Tibial artery (tissue), 4 donors: ENCODE results near the gene BACH2.
"Not testable (repeated sequence)": the region's sequence is repeated elsewhere in the genome, so short reads cannot be mapped to it uniquely, and the experiment has no call there.

Source experiments
- DNase-seq, 2 donors: peaks; one replicate each; pipeline ENCODE4 v3.0.0-alpha.2; 2019
- H3K27ac ChIP-seq, 2 donors: fragments of 200-600 bp; sonication (generic) in 1 of 2; 1 replicate in 1 of 2; 2 replicates in 1 of 2; pipeline ENCODE4 v1.5.1; 2018 to 2019; ENCODE audit warnings: mild to moderate bottlenecking in 1 of 2
- H3K27me3 ChIP-seq, 2 donors: fragments of 200-600 bp; sonication (generic) in 1 of 2; one replicate each; pipeline versions ENCODE4 v1.5.1 to v1.6.0; 2016 to 2019
- H3K36me3 ChIP-seq, 3 donors: fragments of 200-600 bp; sonication (generic) in 2 of 3; one replicate each; pipeline ENCODE4 v1.5.1; 2016 to 2019; ENCODE audit warnings: mild to moderate bottlenecking in 2 of 3
- H3K4me1 ChIP-seq, 4 donors: fragments of 200-600 bp; sonication (generic) in 2 of 4; 1 replicate in 3 of 4; 2 replicates in 1 of 4; pipeline ENCODE4 v1.5.1; 2016 to 2019
- H3K4me3 ChIP-seq, 2 donors: fragments of 200-600 bp; sonication (generic) in 1 of 2; 1 replicate in 1 of 2; 2 replicates in 1 of 2; pipeline ENCODE4 v1.5.1; 2018 to 2019; ENCODE audit warnings: mild to moderate bottlenecking in 2 of 2
- H3K9me3 ChIP-seq, 3 donors: fragments of 200-600 bp; sonication (generic) in 1 of 3; one replicate each; pipeline ENCODE4 v1.5.1; 2016 to 2019
- intact Hi-C: fragments of 100-400 bp; cut with DNase I; formaldehyde crosslinking; loops from one replicate; pipeline ENCODE4 v1.15.0; 2023; ENCODE audit warnings: low total_unique reads
- TF ChIP-seq, protein P1 (sequence below), 2 experiments: fragments of 200-600 bp in 1 of 2; fragments of 450-650 bp in 1 of 2; IDR thresholded peaks; one replicate each; pipeline ENCODE4 v1.5.1; 2017 to 2019; ENCODE audit warnings: antibody characterized with exemption in 2 of 2, mild to moderate bottlenecking in 1 of 2, moderate library complexity in 1 of 2

BACH2 gene

GRCh38 chr6:90062051-90062450 is 234.6 kb downstream of the BACH2 start:
- TF ChIP-seq, protein P1, sequence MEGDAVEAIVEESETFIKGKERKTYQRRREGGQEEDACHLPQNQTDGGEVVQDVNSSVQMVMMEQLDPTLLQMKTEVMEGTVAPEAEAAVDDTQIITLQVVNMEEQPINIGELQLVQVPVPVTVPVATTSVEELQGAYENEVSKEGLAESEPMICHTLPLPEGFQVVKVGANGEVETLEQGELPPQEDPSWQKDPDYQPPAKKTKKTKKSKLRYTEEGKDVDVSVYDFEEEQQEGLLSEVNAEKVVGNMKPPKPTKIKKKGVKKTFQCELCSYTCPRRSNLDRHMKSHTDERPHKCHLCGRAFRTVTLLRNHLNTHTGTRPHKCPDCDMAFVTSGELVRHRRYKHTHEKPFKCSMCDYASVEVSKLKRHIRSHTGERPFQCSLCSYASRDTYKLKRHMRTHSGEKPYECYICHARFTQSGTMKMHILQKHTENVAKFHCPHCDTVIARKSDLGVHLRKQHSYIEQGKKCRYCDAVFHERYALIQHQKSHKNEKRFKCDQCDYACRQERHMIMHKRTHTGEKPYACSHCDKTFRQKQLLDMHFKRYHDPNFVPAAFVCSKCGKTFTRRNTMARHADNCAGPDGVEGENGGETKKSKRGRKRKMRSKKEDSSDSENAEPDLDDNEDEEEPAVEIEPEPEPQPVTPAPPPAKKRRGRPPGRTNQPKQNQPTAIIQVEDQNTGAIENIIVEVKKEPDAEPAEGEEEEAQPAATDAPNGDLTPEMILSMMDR (IDR thresholded peaks at IDR 0.05): no peak

GRCh38 chr6:90059178-90059577 is 237.5 kb downstream of the BACH2 start:
- H3K27ac ChIP-seq, H3K4me1 ChIP-seq, H3K27me3 ChIP-seq, H3K36me3 ChIP-seq, intact Hi-C loops, H3K9me3 ChIP-seq, H3K4me3 ChIP-seq, DNase-seq: not testable (repeated sequence)

More at GRCh38 chr6:90062051-90062450, 234.6 kb downstream of the BACH2 start:
- Histone ChIP-seq H3K36me3 (no peaks in the 10 kb centered on the region), H3K4me1 (no peaks in the 10 kb centered on the region), H3K4me3 (no peak overlapping the region), H3K27me3 (no peaks in the 10 kb centered on the region), H3K9me3 (no peaks in the 10 kb centered on the region), H3K27ac (no peak overlapping the region)
- no peak for DNase-seq
- intact Hi-C loops: no loop called here

- H3K27ac ChIP-seq, DNase-seq, intact Hi-C loops, H3K27me3 ChIP-seq, H3K4me1 ChIP-seq, H3K9me3 ChIP-seq, H3K4me3 ChIP-seq, H3K36me3 ChIP-seq: not testable (repeated sequence)
These were observed 240.7 kb downstream of the BACH2 start for GRCh38 chr6:90055924-90056323.

- H3K27me3 ChIP-seq, DNase-seq, H3K4me1 ChIP-seq, H3K27ac ChIP-seq, H3K36me3 ChIP-seq, intact Hi-C loops, H3K4me3 ChIP-seq, H3K9me3 ChIP-seq: not testable (repeated sequence)
These were observed 242.4 kb downstream of the BACH2 start for GRCh38 chr6:90054193-90054592.

DNA sequence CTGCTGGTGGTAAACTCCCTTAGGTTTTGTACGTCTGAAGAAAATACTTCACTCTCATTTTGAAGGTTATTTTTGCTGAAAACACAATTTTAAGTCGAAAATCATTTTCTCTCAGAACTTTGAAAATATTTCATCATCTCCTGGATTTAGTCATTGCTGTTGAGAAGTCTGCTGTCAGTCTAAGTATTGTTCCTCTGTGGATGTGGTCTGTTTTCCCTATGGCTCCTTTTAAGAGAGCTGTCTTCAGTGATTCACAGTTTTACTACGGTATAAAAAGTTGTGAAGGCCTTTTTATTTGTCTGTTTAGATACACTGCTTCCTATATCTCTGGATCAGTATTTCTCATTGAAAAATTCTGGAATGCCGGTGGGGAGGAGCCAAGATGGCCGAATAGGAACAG is 243.0 kb downstream of the BACH2 start:
- DNase-seq: no peak
- intact Hi-C loops: no loop called here
- TF ChIP-seq, protein P1 (IDR thresholded peaks at IDR 0.05): no peak
- Histone ChIP-seq H3K27ac (no peak overlapping the region), H3K36me3 (no peaks in the 10 kb centered on the region), H3K4me3 (no peak overlapping the region), H3K4me1 (no peaks in the 10 kb centered on the region), H3K27me3 (no peaks in the 10 kb centered on the region), H3K9me3 (peaks cover 0 to 6% (median 0%) of the 10 kb centered on the region in 3 donors)

DNA sequence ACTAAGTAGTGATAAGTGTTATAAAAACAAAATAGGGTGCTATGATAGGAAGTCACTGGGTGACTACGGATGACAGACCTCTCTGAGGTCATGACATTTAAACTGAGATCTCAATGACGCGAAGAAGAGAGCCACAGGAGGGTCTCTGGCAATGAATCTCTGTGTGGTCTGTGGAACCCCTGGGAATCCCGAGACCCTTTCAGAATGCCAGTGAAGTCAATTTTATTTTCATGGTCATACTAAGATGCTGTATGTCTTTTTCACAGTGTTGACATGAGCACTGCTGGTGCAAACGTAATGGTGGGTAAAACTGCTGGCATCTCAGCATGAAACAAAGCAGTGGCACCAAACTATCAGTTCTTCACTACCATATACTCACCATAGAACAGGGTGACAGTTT is 247.3 kb downstream of the BACH2 start:
- Histone ChIP-seq H3K27ac (no peak overlapping the region), H3K36me3 (no peaks in the 10 kb centered on the region), H3K9me3 (peaks cover 0 to 6% (median 0%) of the 10 kb centered on the region in 3 donors), H3K4me1 (no peaks in the 10 kb centered on the region), H3K4me3 (no peak overlapping the region), H3K27me3 (no peaks in the 10 kb centered on the region)
- intact Hi-C loops: no loop called here
- TF ChIP-seq, protein P1 (IDR thresholded peaks at IDR 0.05): no peak
- DNase-seq: no peak

- intact Hi-C loops: no loop called here
- Histone ChIP-seq H3K27ac (no peak overlapping the region), H3K27me3 (no peaks in the 10 kb centered on the region), H3K4me1 (no peaks in the 10 kb centered on the region), H3K36me3 (no peaks in the 10 kb centered on the region), H3K4me3 (no peak overlapping the region), H3K9me3 (no peaks in the 10 kb centered on the region)
- TF ChIP-seq, protein P1 (IDR thresholded peaks at IDR 0.05): no peak
- DNase-seq: no peak
These were observed 248.3 kb downstream of the BACH2 start for GRCh38 chr6:90048206-90048967.
